ENCODE measurements around the gene PEX11G. TPM values are rescaled to one million over a fixed set of nuclear protein-coding genes. Genes with fewer than 3 reads are reported as not detected.
A peak's percentile ranks its signal among the peaks of the same experiment; 100 is the strongest.

The PEX11G gene
- total and polyA plus RNA-seq, 2 donors (not counting 3 experiments of a cell fraction or from before 2014, with no cell fraction given) = 1.3 to 1.9 TPM

DNA sequence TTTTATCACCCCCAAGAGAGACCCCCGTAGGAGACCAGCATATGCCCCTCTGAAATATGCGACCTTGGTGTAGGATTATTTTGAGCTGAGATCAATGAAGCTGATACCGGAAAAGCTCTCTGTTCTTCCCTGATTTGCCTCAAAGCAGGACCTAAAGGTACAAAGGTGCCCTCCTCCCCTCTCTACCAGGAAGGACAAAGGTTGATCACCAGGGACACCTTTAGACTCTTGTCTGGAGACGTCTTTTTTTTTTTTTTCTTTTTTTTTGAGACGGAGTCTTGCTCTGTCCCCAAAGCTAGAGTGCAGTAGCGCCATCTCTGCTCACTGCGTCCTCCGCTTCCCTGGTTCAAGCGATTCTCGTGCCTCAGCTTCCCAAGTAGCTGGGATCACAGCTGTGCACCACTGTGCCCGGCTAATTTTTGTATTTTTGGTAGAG, 792 bp upstream of the PEX11G start:
- no peak overlapping the region for H3K9ac ChIP-seq (replicated peaks; ENCODE audit: extremely low read depth, insufficient read depth, low read length)
- H3K9me1 ChIP-seq (replicated peaks; ENCODE audit: control insufficient read depth, extremely low read depth, insufficient read depth, low read length) = no peaks in the 10 kb centered on the region
- H3K79me2 ChIP-seq (ENCODE audit: control insufficient read depth, insufficient read depth, low read length) = no peaks in the 10 kb centered on the region
- no TSS peak for BruUV-seq (replicated peaks)
- ChIA-PET CTCF (no interaction called here), POLR2A (no interaction called here)
- H2AFZ ChIP-seq (ENCODE audit: low read depth, low read length) = peak overlapping the region; percentile 28
- H3K4me2 ChIP-seq (ENCODE audit: insufficient read depth, low read length) = no peak overlapping the region
- dilution Hi-C loops (cut with MboI; ENCODE audit: extremely low pct_ligation_motif_present, low sequenced_read_pairs) (no loop called here), intact Hi-C loops (cut with micrococcal nuclease) (loop anchor here (2.0 to 5.0 kb wide), 2 partner anchors 33 to 45 kb away; partner anchors contain the start of genes MCOLN1 and PNPLA6)
- H3K9me3 ChIP-seq (replicated peaks; ENCODE audit: control insufficient read depth, insufficient read depth, low read length) = no peaks in the 10 kb centered on the region
- no peak for FAIRE-seq
- no peaks in the 10 kb centered on the region for H3K36me3 ChIP-seq (ENCODE audit: control insufficient read depth in 2 of 2, extremely low read depth in 1 of 2, insufficient read depth in 2 of 2, low read length in 2 of 2)
- TF ChIP-seq MYC (IDR thresholded peaks at IDR 0.05; ENCODE audit: low read depth, low read length) (no peak), EZH2 (IDR thresholded peaks at IDR 0.05; ENCODE audit: borderline replicate concordance, low read depth, low read length, severe bottlenecking) (no peak)
- H3K4me1 ChIP-seq (ENCODE audit: control insufficient read depth, extremely low read depth, insufficient read depth, low read length) = peaks cover 18% of the 10 kb centered on the region
- H3K27ac ChIP-seq (ENCODE audit: insufficient read depth, low read depth, low read length) = no peak overlapping the region
- H4K20me1 ChIP-seq (replicated peaks; ENCODE audit: control insufficient read depth, extremely low read depth, insufficient read depth, low read length) = no peaks in the 10 kb centered on the region
- no peak for DNase-seq (ENCODE audit: low read depth, low spot score)
- H3K27me3 ChIP-seq (ENCODE audit: control insufficient read depth in 2 of 2, insufficient read depth in 2 of 2, low read length in 2 of 2) = no peaks in the 10 kb centered on the region
- H3K4me3 ChIP-seq (replicated peaks in 1 of 3; ENCODE audit: insufficient read depth in 1 of 3, low read depth in 1 of 3, low read length in 3 of 3) = no peak overlapping the region

DNA sequence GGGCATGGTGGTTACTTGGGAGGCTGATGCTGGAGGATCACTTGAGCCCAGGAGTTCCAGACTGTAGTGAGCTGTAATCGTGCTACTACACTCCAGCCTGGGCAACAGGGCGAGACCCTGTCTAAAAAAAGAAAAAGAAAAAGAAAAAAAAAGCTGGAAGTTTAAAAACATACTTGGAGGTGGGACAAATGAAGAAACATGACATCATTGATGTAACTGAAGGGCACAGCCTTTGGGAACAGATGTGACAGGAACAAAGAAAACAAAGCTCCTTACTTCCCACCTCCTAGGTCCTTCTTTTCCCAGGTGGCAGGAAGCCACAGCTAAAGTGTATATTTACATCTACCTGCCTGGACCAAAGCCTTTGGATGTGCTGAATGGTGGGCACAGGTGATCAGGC, 1.9 kb downstream of the PEX11G start:
- Histone ChIP-seq H3K79me2 (ENCODE audit: control insufficient read depth, insufficient read depth, low read length) (no peaks in the 10 kb centered on the region), H3K4me2 (ENCODE audit: insufficient read depth, low read length) (no peak overlapping the region), H3K9me3 (replicated peaks; ENCODE audit: control insufficient read depth, insufficient read depth, low read length) (no peaks in the 10 kb centered on the region), H3K9me1 (replicated peaks; ENCODE audit: control insufficient read depth, extremely low read depth, insufficient read depth, low read length) (no peaks in the 10 kb centered on the region), H3K36me3 (ENCODE audit: control insufficient read depth in 2 of 2, extremely low read depth in 1 of 2, insufficient read depth in 2 of 2, low read length in 2 of 2) (no peaks in the 10 kb centered on the region), H2AFZ (ENCODE audit: low read depth, low read length) (no peak overlapping the region), H3K27ac (ENCODE audit: insufficient read depth, low read depth, low read length) (no peak overlapping the region), H3K4me1 (ENCODE audit: control insufficient read depth, extremely low read depth, insufficient read depth, low read length) (peaks cover 9% of the 10 kb centered on the region), H3K4me3 (replicated peaks in 1 of 3; ENCODE audit: insufficient read depth in 1 of 3, low read depth in 1 of 3, low read length in 3 of 3) (no peak overlapping the region), H4K20me1 (replicated peaks; ENCODE audit: control insufficient read depth, extremely low read depth, insufficient read depth, low read length) (no peaks in the 10 kb centered on the region), H3K9ac (replicated peaks; ENCODE audit: extremely low read depth, insufficient read depth, low read length) (no peak overlapping the region), H3K27me3 (ENCODE audit: control insufficient read depth in 2 of 2, insufficient read depth in 2 of 2, low read length in 2 of 2) (no peaks in the 10 kb centered on the region)
- DNase-seq (ENCODE audit: low read depth, low spot score) (no peak), FAIRE-seq (no peak)
- TF ChIP-seq POLR2A (IDR thresholded peaks at IDR 0.05; ENCODE audit: low read depth, low read length) (no peak), JUN (IDR thresholded peaks at IDR 0.05; ENCODE audit: borderline replicate concordance, insufficient read depth, insufficient read length, low read depth) (no peak), GATA2 (IDR thresholded peaks at IDR 0.05; ENCODE audit: insufficient read depth, insufficient read length, low read depth, low read length) (no peak), EZH2 (IDR thresholded peaks at IDR 0.05; ENCODE audit: borderline replicate concordance, low read depth, low read length, severe bottlenecking) (no peak), FOS (IDR thresholded peaks at IDR 0.05; ENCODE audit: borderline replicate concordance, insufficient read depth, low read length) (no peak), POLR2AphosphoS5 (IDR thresholded peaks at IDR 0.05; ENCODE audit: insufficient read depth, low read depth, low read length) (no peak), MYC (IDR thresholded peaks at IDR 0.05; ENCODE audit: low read depth, low read length) (no peak)
- TF ChIP-seq, protein P1, sequence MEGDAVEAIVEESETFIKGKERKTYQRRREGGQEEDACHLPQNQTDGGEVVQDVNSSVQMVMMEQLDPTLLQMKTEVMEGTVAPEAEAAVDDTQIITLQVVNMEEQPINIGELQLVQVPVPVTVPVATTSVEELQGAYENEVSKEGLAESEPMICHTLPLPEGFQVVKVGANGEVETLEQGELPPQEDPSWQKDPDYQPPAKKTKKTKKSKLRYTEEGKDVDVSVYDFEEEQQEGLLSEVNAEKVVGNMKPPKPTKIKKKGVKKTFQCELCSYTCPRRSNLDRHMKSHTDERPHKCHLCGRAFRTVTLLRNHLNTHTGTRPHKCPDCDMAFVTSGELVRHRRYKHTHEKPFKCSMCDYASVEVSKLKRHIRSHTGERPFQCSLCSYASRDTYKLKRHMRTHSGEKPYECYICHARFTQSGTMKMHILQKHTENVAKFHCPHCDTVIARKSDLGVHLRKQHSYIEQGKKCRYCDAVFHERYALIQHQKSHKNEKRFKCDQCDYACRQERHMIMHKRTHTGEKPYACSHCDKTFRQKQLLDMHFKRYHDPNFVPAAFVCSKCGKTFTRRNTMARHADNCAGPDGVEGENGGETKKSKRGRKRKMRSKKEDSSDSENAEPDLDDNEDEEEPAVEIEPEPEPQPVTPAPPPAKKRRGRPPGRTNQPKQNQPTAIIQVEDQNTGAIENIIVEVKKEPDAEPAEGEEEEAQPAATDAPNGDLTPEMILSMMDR (IDR thresholded peaks at IDR 0.05; ENCODE audit: extremely low read depth in 1 of 2, insufficient read depth in 1 of 2, low read depth in 1 of 2, low read length in 2 of 2) = no peak
- TF ChIP-seq, protein P2, sequence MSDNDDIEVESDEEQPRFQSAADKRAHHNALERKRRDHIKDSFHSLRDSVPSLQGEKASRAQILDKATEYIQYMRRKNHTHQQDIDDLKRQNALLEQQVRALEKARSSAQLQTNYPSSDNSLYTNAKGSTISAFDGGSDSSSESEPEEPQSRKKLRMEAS (IDR thresholded peaks at IDR 0.05; ENCODE audit: insufficient read depth, insufficient read length) = no peak
- dilution Hi-C loops (cut with MboI; ENCODE audit: extremely low pct_ligation_motif_present, low sequenced_read_pairs) (no loop called here), intact Hi-C loops (cut with micrococcal nuclease) (loop anchor here (5.0 kb wide), 1 partner anchor 35 kb away; the partner anchor contains the start of gene MCOLN1)
- ChIA-PET POLR2A (no interaction called here), CTCF (interaction anchor here (1.6 kb wide), 1 partner anchor 10 kb away, joined by 9 read pairs; a partner anchor contains a TSS)
- BruUV-seq (replicated peaks) = no TSS peak
